GM12878 (cell line): ENCODE results near the gene PREX1.

Experiments
- CHD2 ChIP-seq: IDR thresholded peaks from 2 replicates; pipeline ENCODE4 v1.6.1; 2011; ENCODE audit warnings: low read depth, low read length, improper control_type of control experiment, borderline replicate concordance
- CTCF ChIP-seq, 3 experiments: IDR thresholded peaks in 2 of 3; conservative IDR thresholded peaks in 1 of 3; 2 replicates each; pipeline ENCODE4 v1.5.1; 2011; ENCODE audit warnings: low read depth in 3 of 3, low read length in 3 of 3, mild to moderate bottlenecking in 3 of 3, control low read depth in 2 of 3, moderate library complexity in 2 of 3, inconsistent platforms in 1 of 3, mixed read lengths in 1 of 3; ENCODE audit not compliant: control insufficient read depth in 2 of 3, insufficient read depth in 1 of 3; ENCODE audit errors: extremely low read depth in 1 of 3
- JUND ChIP-seq: IDR thresholded peaks from 2 replicates; pipeline ENCODE4 v1.6.1; 2012; ENCODE audit warnings: low read depth, mild to moderate bottlenecking, low read length, improper control_type of control experiment, moderate library complexity
- MTA2 ChIP-seq: fragments of 450-650 bp; IDR thresholded peaks from 2 replicates; pipeline ENCODE4 v1.6.1; 2016; ENCODE audit warnings: low read depth, mild to moderate bottlenecking, moderate library complexity
- PBX3 ChIP-seq: IDR thresholded peaks from 2 replicates; pipeline ENCODE4 v1.6.1; 2011; ENCODE audit warnings: mild to moderate bottlenecking, low read depth, low read length, moderate library complexity; ENCODE audit not compliant: insufficient replicate concordance
- RAD51 ChIP-seq: fragments of 450-650 bp; IDR thresholded peaks from 2 replicates; pipeline ENCODE4 v1.6.1; 2016; ENCODE audit warnings: moderate library complexity, mild to moderate bottlenecking, inconsistent platforms
- ZNF384 ChIP-seq: IDR thresholded peaks from 2 replicates; pipeline ENCODE4 v1.6.1; 2012; ENCODE audit warnings: low read depth, mild to moderate bottlenecking, low read length, improper control_type of control experiment, borderline replicate concordance
- TF ChIP-seq, protein P1 (sequence below): fragments of 450-650 bp; formaldehyde crosslinking; IDR thresholded peaks from 2 replicates; pipeline ENCODE4 v1.5.0; 2022; ENCODE audit warnings: mild to moderate bottlenecking, missing genetic modification characterization

DNA sequence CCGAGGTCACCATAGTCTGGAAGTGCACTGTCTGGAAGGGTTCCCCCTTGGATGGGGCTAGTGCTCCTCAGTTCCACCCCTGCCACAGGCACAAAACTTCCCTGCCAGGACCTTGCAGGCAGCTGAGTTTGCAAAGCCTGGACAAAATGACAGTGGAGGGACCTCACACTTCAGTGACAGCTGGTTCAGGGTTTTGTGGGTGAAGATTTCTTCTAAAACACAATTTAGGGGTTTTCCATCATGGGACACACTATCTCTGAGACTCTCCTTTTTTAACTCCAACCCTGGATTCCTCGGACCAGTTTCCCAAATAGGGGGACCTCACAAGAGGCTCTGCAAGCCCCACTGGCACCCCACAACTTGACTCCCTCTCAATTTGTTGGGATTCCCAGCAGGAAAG is 33.6 kb upstream of the PREX1 start:
- TF ChIP-seq ZNF384 (no peak), CTCF (IDR thresholded peaks at IDR 0.05 in 2 of 3, conservative IDR thresholded peaks at IDR 0.05 in 1 of 3; ENCODE audit: control insufficient read depth in 2 of 3, extremely low read depth in 1 of 3, insufficient read depth in 1 of 3, low read depth in 3 of 3, low read length in 3 of 3) (no peak), RAD51 (no peak), CHD2 (no peak), MTA2 (0 out of 2 replicates have a peak, but pooled peaks have one; percentile 14), JUND (no peak), PBX3 (no peak)
- TF ChIP-seq, protein P1, sequence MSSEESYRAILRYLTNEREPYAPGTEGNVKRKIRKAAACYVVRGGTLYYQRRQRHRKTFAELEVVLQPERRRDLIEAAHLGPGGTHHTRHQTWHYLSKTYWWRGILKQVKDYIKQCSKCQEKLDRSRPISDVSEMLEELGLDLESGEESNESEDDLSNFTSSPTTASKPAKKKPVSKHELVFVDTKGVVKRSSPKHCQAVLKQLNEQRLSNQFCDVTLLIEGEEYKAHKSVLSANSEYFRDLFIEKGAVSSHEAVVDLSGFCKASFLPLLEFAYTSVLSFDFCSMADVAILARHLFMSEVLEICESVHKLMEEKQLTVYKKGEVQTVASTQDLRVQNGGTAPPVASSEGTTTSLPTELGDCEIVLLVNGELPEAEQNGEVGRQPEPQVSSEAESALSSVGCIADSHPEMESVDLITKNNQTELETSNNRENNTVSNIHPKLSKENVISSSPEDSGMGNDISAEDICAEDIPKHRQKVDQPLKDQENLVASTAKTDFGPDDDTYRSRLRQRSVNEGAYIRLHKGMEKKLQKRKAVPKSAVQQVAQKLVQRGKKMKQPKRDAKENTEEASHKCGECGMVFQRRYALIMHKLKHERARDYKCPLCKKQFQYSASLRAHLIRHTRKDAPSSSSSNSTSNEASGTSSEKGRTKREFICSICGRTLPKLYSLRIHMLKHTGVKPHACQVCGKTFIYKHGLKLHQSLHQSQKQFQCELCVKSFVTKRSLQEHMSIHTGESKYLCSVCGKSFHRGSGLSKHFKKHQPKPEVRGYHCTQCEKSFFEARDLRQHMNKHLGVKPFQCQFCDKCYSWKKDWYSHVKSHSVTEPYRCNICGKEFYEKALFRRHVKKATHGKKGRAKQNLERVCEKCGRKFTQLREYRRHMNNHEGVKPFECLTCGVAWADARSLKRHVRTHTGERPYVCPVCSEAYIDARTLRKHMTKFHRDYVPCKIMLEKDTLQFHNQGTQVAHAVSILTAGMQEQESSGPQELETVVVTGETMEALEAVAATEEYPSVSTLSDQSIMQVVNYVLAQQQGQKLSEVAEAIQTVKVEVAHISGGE (CRISPR knock-in tag) = no peak
